Astrocyte (in vitro differentiated cells and primary cell): ENCODE data around the gene GBA2. TPM values are rescaled to one million over a fixed set of nuclear protein-coding genes. Genes with fewer than 3 reads are reported as not detected.

Experiments
- DNase-seq: peaks from one replicate; pipeline ENCODE4 v3.0.0-alpha.2; 2010; ENCODE audit warnings: low read depth
- FAIRE-seq: peaks from 2 replicates; lab custom pipeline; 2011; peaks lifted over from hg19 to GRCh38; lab: Jason Lieb, UNC
- H2AFZ ChIP-seq: 2 replicates; pipeline ENCODE4 v1.6.0; 2012; ENCODE audit warnings: low read depth, low read length, inconsistent platforms
- H3K27ac ChIP-seq: 2 replicates; pipeline ENCODE4 v1.5.1; 2011; ENCODE audit warnings: low read depth, low read length, inconsistent platforms
- H3K27me3 ChIP-seq: 2 replicates; pipeline ENCODE4 v1.6.0; 2011; ENCODE audit warnings: low read length, inconsistent platforms; ENCODE audit not compliant: insufficient read depth
- H3K36me3 ChIP-seq: 2 replicates; pipeline ENCODE4 v1.5.1; 2011; ENCODE audit warnings: low read length, inconsistent platforms; ENCODE audit not compliant: insufficient read depth
- H3K4me1 ChIP-seq: 2 replicates; pipeline ENCODE4 v1.5.1; 2011; ENCODE audit warnings: low read length, inconsistent platforms; ENCODE audit not compliant: insufficient read depth
- H3K4me2 ChIP-seq: 2 replicates; pipeline ENCODE4 v1.6.0; 2012; ENCODE audit warnings: low read length, inconsistent platforms
- H3K4me3 ChIP-seq: 2 replicates; pipeline ENCODE4 v1.5.1; 2011; ENCODE audit warnings: low read depth, mild to moderate bottlenecking, low read length, inconsistent platforms; ENCODE audit not compliant: insufficient read depth
- H3K79me2 ChIP-seq: 2 replicates; pipeline ENCODE4 v1.6.0; 2012; ENCODE audit warnings: mild to moderate bottlenecking, low read length, inconsistent platforms; ENCODE audit not compliant: insufficient read depth
- H3K9ac ChIP-seq: 2 replicates; pipeline ENCODE4 v1.6.0; 2012; ENCODE audit warnings: mild to moderate bottlenecking, low read length, inconsistent platforms
- H3K9me3 ChIP-seq: 2 replicates; pipeline ENCODE4 v1.5.1; 2012; ENCODE audit warnings: low read depth, mild to moderate bottlenecking, low read length, inconsistent platforms; ENCODE audit not compliant: insufficient read depth
- H4K20me1 ChIP-seq: 2 replicates; pipeline ENCODE4 v1.6.0; 2012; ENCODE audit warnings: low read length, inconsistent platforms; ENCODE audit not compliant: insufficient read depth
- H3K27ac Mint-ChIP-seq: one replicate; pipeline ENCODE4 v1.8.0; 2021; ENCODE audit warnings: mild to moderate bottlenecking, mixed read lengths; ENCODE audit not compliant: unreplicated experiment
- H3K27me3 Mint-ChIP-seq: one replicate; pipeline ENCODE4 v1.8.0; 2021; ENCODE audit warnings: low read depth, mixed read lengths; ENCODE audit not compliant: unreplicated experiment
- H3K36me3 Mint-ChIP-seq: one replicate; pipeline ENCODE4 v1.8.0; 2021; ENCODE audit warnings: low read depth, mixed read lengths; ENCODE audit not compliant: unreplicated experiment
- H3K4me1 Mint-ChIP-seq: one replicate; pipeline ENCODE4 v1.8.0; 2021; ENCODE audit warnings: low read depth, mixed read lengths; ENCODE audit not compliant: unreplicated experiment
- H3K4me3 Mint-ChIP-seq: one replicate; pipeline ENCODE4 v1.8.0; 2021; ENCODE audit warnings: mild to moderate bottlenecking, moderate library complexity, mixed read lengths; ENCODE audit not compliant: unreplicated experiment
- H3K9me3 Mint-ChIP-seq: one replicate; pipeline ENCODE4 v1.8.0; 2021; ENCODE audit warnings: mild to moderate bottlenecking, mixed read lengths; ENCODE audit not compliant: unreplicated experiment
- EZH2 ChIP-seq: IDR thresholded peaks from 2 replicates; pipeline ENCODE4 v1.6.1; 2012; ENCODE audit warnings: mild to moderate bottlenecking, low read length, inconsistent platforms; ENCODE audit not compliant: insufficient read depth
- total RNA-seq: library from RNA; stranded (reverse); gene quantifications from 2 replicates; pipeline ENCODE4 v1.2.1, GENCODE V29; 2021
- TF ChIP-seq, protein P1 (sequence below): IDR thresholded peaks from 2 replicates; pipeline ENCODE4 v1.5.1; 2011; ENCODE audit warnings: low read depth, mild to moderate bottlenecking, inconsistent platforms, low read length, moderate library complexity; ENCODE audit not compliant: insufficient read depth

GBA2 gene
- total RNA-seq, 1 donor from 2014 or later = 42.5 TPM

DNA sequence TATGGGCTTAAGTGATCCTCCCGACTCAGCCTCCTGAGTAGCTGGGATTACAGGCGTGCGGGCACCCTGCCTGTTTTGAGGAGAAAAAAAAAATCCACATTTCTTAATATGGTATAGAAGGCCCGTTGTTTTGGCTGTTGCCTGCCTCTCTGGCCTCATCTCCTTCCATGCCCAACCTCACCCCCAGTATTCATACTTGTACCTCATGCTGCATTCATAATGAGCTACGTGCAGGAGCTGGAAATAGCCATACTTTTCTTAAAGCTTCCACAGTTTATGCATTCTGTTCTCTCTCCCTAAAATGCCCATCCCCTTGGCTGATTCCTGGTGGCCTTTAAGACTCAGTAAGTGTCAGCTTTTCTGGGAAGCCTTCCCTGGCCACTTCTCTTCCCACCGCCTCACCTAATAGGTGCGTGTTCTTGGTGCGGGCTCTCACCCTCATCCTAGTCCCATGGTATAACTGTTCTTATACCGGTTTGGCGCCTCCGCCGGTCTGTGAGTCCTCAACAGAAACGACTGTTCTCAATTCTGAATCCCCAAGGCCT, 57.2 kb downstream of the GBA2 start:
- Mint-ChIP-seq H3K27me3 (no peaks in the 10 kb centered on the region), H3K36me3 (peaks cover 22% of the 10 kb centered on the region), H3K4me1 (peaks cover 10% of the 10 kb centered on the region), H3K27ac (peak overlapping the region; percentile 79), H3K9me3 (no peaks in the 10 kb centered on the region), H3K4me3 (peak overlapping the region; percentile 85)
- H3K4me2 ChIP-seq = peak overlapping the region; percentile 100
- peaks cover 33% of the 10 kb centered on the region for H3K4me1 ChIP-seq
- H3K27ac ChIP-seq = peak overlapping the region; percentile 78
- H2AFZ ChIP-seq = no peak overlapping the region
- DNase-seq = no peak
- peak overlapping the region; percentile 96 for H3K9ac ChIP-seq
- peak overlapping the region; percentile 56 for H3K4me3 ChIP-seq
- no peaks in the 10 kb centered on the region for H3K9me3 ChIP-seq
- H3K79me2 ChIP-seq = peaks cover 36% of the 10 kb centered on the region
- FAIRE-seq = no peak
- peaks cover 28% of the 10 kb centered on the region for H3K36me3 ChIP-seq
- peaks cover 42% of the 10 kb centered on the region for H4K20me1 ChIP-seq
- TF ChIP-seq, protein P1, sequence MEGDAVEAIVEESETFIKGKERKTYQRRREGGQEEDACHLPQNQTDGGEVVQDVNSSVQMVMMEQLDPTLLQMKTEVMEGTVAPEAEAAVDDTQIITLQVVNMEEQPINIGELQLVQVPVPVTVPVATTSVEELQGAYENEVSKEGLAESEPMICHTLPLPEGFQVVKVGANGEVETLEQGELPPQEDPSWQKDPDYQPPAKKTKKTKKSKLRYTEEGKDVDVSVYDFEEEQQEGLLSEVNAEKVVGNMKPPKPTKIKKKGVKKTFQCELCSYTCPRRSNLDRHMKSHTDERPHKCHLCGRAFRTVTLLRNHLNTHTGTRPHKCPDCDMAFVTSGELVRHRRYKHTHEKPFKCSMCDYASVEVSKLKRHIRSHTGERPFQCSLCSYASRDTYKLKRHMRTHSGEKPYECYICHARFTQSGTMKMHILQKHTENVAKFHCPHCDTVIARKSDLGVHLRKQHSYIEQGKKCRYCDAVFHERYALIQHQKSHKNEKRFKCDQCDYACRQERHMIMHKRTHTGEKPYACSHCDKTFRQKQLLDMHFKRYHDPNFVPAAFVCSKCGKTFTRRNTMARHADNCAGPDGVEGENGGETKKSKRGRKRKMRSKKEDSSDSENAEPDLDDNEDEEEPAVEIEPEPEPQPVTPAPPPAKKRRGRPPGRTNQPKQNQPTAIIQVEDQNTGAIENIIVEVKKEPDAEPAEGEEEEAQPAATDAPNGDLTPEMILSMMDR = no peak
- TF ChIP-seq EZH2 = no peak
- no peaks in the 10 kb centered on the region for H3K27me3 ChIP-seq

DNA sequence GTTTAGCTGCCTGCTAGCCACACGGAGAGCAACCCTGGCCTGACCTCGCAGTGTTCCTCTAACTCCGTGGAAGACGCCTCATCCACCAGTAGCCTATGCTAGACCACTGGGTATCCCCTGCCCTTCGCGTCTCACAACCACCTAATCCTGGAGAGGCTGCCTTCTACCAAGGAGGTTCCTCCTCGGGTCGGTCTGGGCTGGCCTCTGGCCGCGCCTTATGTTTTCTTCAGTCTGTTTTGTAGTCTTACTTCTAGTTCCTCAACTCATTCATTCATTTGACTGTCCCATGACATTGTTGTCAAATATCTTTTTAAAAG, 57.7 kb downstream of the GBA2 start:
- Histone ChIP-seq H3K4me3 (peak overlapping the region; percentile 56), H4K20me1 (peaks cover 42% of the 10 kb centered on the region), H3K36me3 (peaks cover 28% of the 10 kb centered on the region), H3K9me3 (no peaks in the 10 kb centered on the region), H3K4me2 (peak overlapping the region; percentile 100), H3K9ac (peak overlapping the region; percentile 96), H3K4me1 (peaks cover 38% of the 10 kb centered on the region), H2AFZ (no peak overlapping the region), H3K27ac (peak overlapping the region; percentile 78), H3K27me3 (no peaks in the 10 kb centered on the region), H3K79me2 (peaks cover 41% of the 10 kb centered on the region)
- H3K4me3 Mint-ChIP-seq = peak overlapping the region; percentile 85
- no peak for TF ChIP-seq EZH2
- TF ChIP-seq, protein P1 = no peak
- DNase-seq (no peak), FAIRE-seq (no peak)
- no peaks in the 10 kb centered on the region for H3K27me3 Mint-ChIP-seq
- H3K36me3 Mint-ChIP-seq = peaks cover 19% of the 10 kb centered on the region
- no peaks in the 10 kb centered on the region for H3K9me3 Mint-ChIP-seq
- H3K27ac Mint-ChIP-seq = peak overlapping the region; percentile 79
- H3K4me1 Mint-ChIP-seq = peaks cover 14% of the 10 kb centered on the region

DNA sequence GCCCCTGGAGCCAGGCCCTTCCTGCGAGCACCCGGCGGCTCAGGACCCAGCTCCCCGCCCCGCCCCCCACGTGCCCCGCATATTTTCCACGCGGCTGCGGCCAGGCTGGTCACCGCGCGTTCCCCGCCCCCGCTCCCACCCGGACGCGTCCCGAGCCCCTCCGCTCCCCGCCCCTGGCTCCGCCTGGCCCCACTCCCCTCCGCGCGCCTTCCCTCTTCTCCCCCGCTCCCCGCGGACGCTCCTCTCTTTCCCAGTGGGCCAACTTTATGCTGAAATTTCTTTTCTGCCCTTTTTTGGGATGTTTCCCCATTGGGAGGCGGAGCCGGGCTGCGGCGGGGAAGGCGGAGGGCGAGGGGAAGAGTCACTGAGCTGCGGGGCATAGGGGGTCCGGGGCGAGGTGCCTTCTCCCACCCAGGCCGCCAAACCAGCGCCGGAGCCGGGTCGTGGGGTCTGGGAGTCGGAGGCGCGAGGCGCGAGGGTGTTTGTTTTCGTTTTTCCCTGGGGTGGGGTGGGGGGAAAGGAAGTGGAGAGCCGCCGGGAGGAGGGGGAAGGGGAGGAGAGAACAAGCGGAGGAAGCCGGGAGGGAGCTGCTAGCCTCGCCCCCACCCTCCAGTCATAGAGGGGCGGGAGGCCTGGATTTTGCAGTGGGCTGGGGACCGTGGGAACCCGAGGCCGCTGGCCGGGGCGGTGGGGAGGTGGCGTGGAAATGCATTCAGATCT, 58.3 kb downstream of the GBA2 start:
- H3K4me3 Mint-ChIP-seq = peak overlapping the region; percentile 85
- no peaks in the 10 kb centered on the region for H3K9me3 ChIP-seq
- H3K9me3 Mint-ChIP-seq = no peaks in the 10 kb centered on the region
- H3K4me1 Mint-ChIP-seq = peaks cover 17% of the 10 kb centered on the region
- H3K4me3 ChIP-seq = peak overlapping the region; percentile 97
- TF ChIP-seq, protein P1 = no peak
- no peak for TF ChIP-seq EZH2
- H3K27ac Mint-ChIP-seq = peak overlapping the region; percentile 79
- no peaks in the 10 kb centered on the region for H3K27me3 ChIP-seq
- peaks cover 46% of the 10 kb centered on the region for H3K79me2 ChIP-seq
- peak overlapping the region; percentile 96 for H3K9ac ChIP-seq
- FAIRE-seq (no peak), DNase-seq (peak; percentile 72)
- no peak overlapping the region for H2AFZ ChIP-seq
- peaks cover 36% of the 10 kb centered on the region for H3K4me1 ChIP-seq
- H3K36me3 Mint-ChIP-seq = peaks cover 18% of the 10 kb centered on the region
- H3K36me3 ChIP-seq = peaks cover 25% of the 10 kb centered on the region
- H3K27ac ChIP-seq = peak overlapping the region; percentile 78
- peak overlapping the region; percentile 100 for H3K4me2 ChIP-seq
- H4K20me1 ChIP-seq = peaks cover 42% of the 10 kb centered on the region
- no peaks in the 10 kb centered on the region for H3K27me3 Mint-ChIP-seq
